Breast epithelium (tissue), 3 donors: Measurements from ENCODE around the gene DNAJC16.

Source experiments
- CTCF ChIP-seq, 3 donors: fragments of 450-650 bp; IDR thresholded peaks; one replicate each; pipeline ENCODE4 v1.5.1; 2016 to 2017; ENCODE audit warnings: antibody characterized with exemption in 3 of 3, mild to moderate bottlenecking in 3 of 3, moderate library complexity in 3 of 3
- POLR2AphosphoS5 ChIP-seq, 3 donors: sonication (generic); formaldehyde crosslinking; IDR thresholded peaks; one replicate each; pipeline ENCODE4 v1.6.1; 2017; ENCODE audit warnings: antibody characterized with exemption in 3 of 3

- TF ChIP-seq CTCF (IDR thresholded peaks at IDR 0.05) (no peak), POLR2AphosphoS5 (IDR thresholded peaks at IDR 0.05) (no peak)
Observed at GRCh38 chr1:15531003-15531402, 4.4 kb downstream of the DNAJC16 start.
